K562 (cell line): ENCODE data around the gene ST7. TPM values are rescaled to one million over a fixed set of nuclear protein-coding genes. Genes with fewer than 3 reads are reported as not detected.

Experiments
- ATAC-seq: fragments of 200-7000 bp; cut with Tn5 transposase; 3 replicates; pipeline ENCODE4 v1.9.1; 2020; ENCODE audit warnings: moderate library complexity
- BruUV-seq: library from RNA; stranded (reverse); fragments of 400-500 nt; replicated peaks from 2 replicates; lab custom pipeline; 2021; lab: Mats Ljungman, UMichigan
- CTCF ChIA-PET: fragments of 300-600 bp; formaldehyde crosslinking; extraction: SDS; loops from one replicate; lab custom pipeline; 2021; ENCODE audit warnings: low intra/inter-chr PET ratio; lab: Yijun Ruan, JAX
- POLR2A ChIA-PET: fragments of 300-600, 350-650 bp; sonication (Branson Sonifier 250); formaldehyde crosslinking; extraction: SDS; loops from one replicate; lab custom pipeline; 2021; ENCODE audit warnings: antibody characterized with exemption, inconsistent platforms; lab: Yijun Ruan, JAX
- DNase-seq, 4 experiments: peaks; one replicate each; pipeline versions ENCODE4 v3.0.0 to v3.0.0-alpha.2; 2011 to 2018; ENCODE audit warnings: low spot score in 3 of 4, mixed read lengths in 3 of 4; ENCODE audit errors: extremely low read depth in 1 of 4
- FAIRE-seq: peaks from 2 replicates; lab custom pipeline; 2011; peaks lifted over from hg19 to GRCh38; lab: Jason Lieb, UNC
- H2AFZ ChIP-seq: 2 replicates; pipeline ENCODE4 v1.6.0; 2011; ENCODE audit warnings: low read depth, low read length, control low read depth, inconsistent platforms
- H3K27ac ChIP-seq: fragments of 200-600 bp; 3 replicates; pipeline ENCODE4 v1.8.0; 2011; ENCODE audit warnings: low read depth, mild to moderate bottlenecking, control low read depth, inconsistent platforms, low read length, moderate library complexity, mixed read lengths; ENCODE audit errors: extremely low read depth
- H3K27me3 ChIP-seq, 2 experiments: fragments of 300-600 bp in 1 of 2; 2 replicates in 1 of 2; 3 replicates in 1 of 2; pipeline versions ENCODE4 v1.6.0 to v1.8.0; 2011; ENCODE audit warnings: inconsistent platforms in 2 of 2, low read length in 2 of 2, mild to moderate bottlenecking in 1 of 2, mixed read lengths in 1 of 2, moderate library complexity in 1 of 2; ENCODE audit not compliant: control insufficient read depth in 2 of 2, insufficient read depth in 2 of 2
- H3K36me3 ChIP-seq: fragments of 300-600 bp; 3 replicates; pipeline ENCODE4 v1.8.0; 2011; ENCODE audit warnings: mild to moderate bottlenecking, low read length, inconsistent platforms; ENCODE audit not compliant: control insufficient read depth, insufficient read depth
- H3K4me1 ChIP-seq, 2 experiments: fragments of 200-600 bp in 1 of 2; replicated peaks in 1 of 2; 2 replicates in 1 of 2; 3 replicates in 1 of 2; pipeline versions ENCODE4 v1.5.1 to v1.8.0; 2011; ENCODE audit warnings: inconsistent platforms in 2 of 2, low read length in 2 of 2, mild to moderate bottlenecking in 1 of 2, mixed read lengths in 1 of 2, moderate library complexity in 1 of 2; ENCODE audit not compliant: control insufficient read depth in 2 of 2, insufficient read depth in 2 of 2
- H3K4me2 ChIP-seq: 2 replicates; pipeline ENCODE4 v1.6.1; 2011; ENCODE audit warnings: low read length, control low read depth, inconsistent platforms, mixed read lengths; ENCODE audit not compliant: insufficient read depth
- H3K4me3 ChIP-seq: fragments of 200-600 bp; sonication (generic), shearing (Covaris generic); 2 replicates; pipeline ENCODE4 v1.5.1; 2016; ENCODE audit warnings: control low read depth, inconsistent platforms
- H3K79me2 ChIP-seq: fragments of 200-600 bp; 3 replicates; pipeline ENCODE4 v1.8.0; 2011; ENCODE audit warnings: low read length, inconsistent platforms; ENCODE audit not compliant: control insufficient read depth, insufficient read depth
- H3K9ac ChIP-seq, 2 experiments: 2 replicates each; pipeline versions ENCODE4 v1.6.0 to v1.6.1; 2011; ENCODE audit warnings: low read depth in 2 of 2, low read length in 2 of 2, control low read depth in 1 of 2, inconsistent platforms in 1 of 2, mild to moderate bottlenecking in 1 of 2, mixed read lengths in 1 of 2; ENCODE audit not compliant: insufficient read depth in 1 of 2
- H3K9me1 ChIP-seq: one replicate; pipeline ENCODE4 v1.6.0; 2011; ENCODE audit warnings: inconsistent platforms, mild to moderate bottlenecking, low read length, moderate library complexity; ENCODE audit not compliant: control insufficient read depth, insufficient read depth
- H3K9me3 ChIP-seq: replicated peaks from 2 replicates; pipeline ENCODE4 v1.5.1; 2011; ENCODE audit warnings: low read depth, low read length, inconsistent platforms; ENCODE audit not compliant: control insufficient read depth, insufficient read depth
- H4K20me1 ChIP-seq: replicated peaks from 2 replicates; pipeline ENCODE4 v1.6.1; 2011; ENCODE audit warnings: low read length, inconsistent platforms, mixed read lengths; ENCODE audit not compliant: control insufficient read depth, insufficient read depth
- ARID2 ChIP-seq: fragments of 450-650 bp; IDR thresholded peaks from 2 replicates; pipeline ENCODE4 v1.6.1; 2017; ENCODE audit warnings: antibody characterized with exemption, mild to moderate bottlenecking
- ESRRA ChIP-seq: fragments of 450-650 bp; IDR thresholded peaks from 2 replicates; pipeline ENCODE4 v1.6.1; 2014; ENCODE audit warnings: low read depth, mild to moderate bottlenecking, moderate library complexity, borderline replicate concordance
- FOXA1 ChIP-seq: fragments of 450-650 bp; IDR thresholded peaks from 2 replicates; pipeline ENCODE4 v1.6.1; 2016; ENCODE audit warnings: mild to moderate bottlenecking, borderline replicate concordance
- HDAC2 ChIP-seq: fragments of 450-650 bp; IDR thresholded peaks from 2 replicates; pipeline ENCODE4 v1.6.1; 2016; ENCODE audit warnings: mild to moderate bottlenecking
- HSF4 ChIP-seq: fragments of 250-450 bp; sonication (Bioruptor Pico); IDR thresholded peaks from 2 replicates; pipeline ENCODE4 v2.1.2; 2022; ENCODE audit warnings: mild to moderate bottlenecking, moderate library complexity, borderline replicate concordance
- MYBL2 ChIP-seq, 2 experiments: fragments of 450-650 bp in 1 of 2; sonication (generic) in 1 of 2; formaldehyde crosslinking in 1 of 2; IDR thresholded peaks; 2 replicates each; pipeline versions ENCODE4 v1.6.1 to v1.8.1; 2017 to 2022; ENCODE audit warnings: borderline replicate concordance in 1 of 2, inconsistent platforms in 1 of 2, low read depth in 1 of 2, mild to moderate bottlenecking in 1 of 2, missing genetic modification reagents in 1 of 2, moderate library complexity in 1 of 2
- SNRNP70 ChIP-seq: fragments of 200-400 bp; formaldehyde crosslinking; optimal IDR thresholded peaks from 2 replicates; pipeline ENCODE3; 2017; ENCODE audit warnings: low read depth, low read length
- SP2 ChIP-seq: IDR thresholded peaks from 2 replicates; pipeline ENCODE4 v1.6.1; 2011; ENCODE audit warnings: mild to moderate bottlenecking, low read depth, low read length, moderate library complexity; ENCODE audit not compliant: poor library complexity, severe bottlenecking; ENCODE audit errors: extremely low read depth
- XRCC5 ChIP-seq: fragments of 200-400 bp; formaldehyde crosslinking; IDR thresholded peaks from 2 replicates; pipeline ENCODE4 v1.6.1; 2017; ENCODE audit warnings: low read depth, mild to moderate bottlenecking, low read length
- WGBS: fragments of 100-300 bp; shearing (Covaris generic); methylation state at CpG from one replicate; pipeline ENCODE4 v1.1.6; 2016; ENCODE audit warnings: low coverage, mixed read lengths; ENCODE audit not compliant: insufficient coverage; ENCODE audit errors: missing lambda C conversion rate; 5-methylcytosine and 5-hydroxymethylcytosine counted together
- in situ Hi-C: fragments of 300-500 bp; cut with MboI; formaldehyde crosslinking; loops from 4 replicates; pipeline ENCODE4 v1.15.0; 2018; ENCODE audit warnings: inconsistent platforms, mixed read lengths
- intact Hi-C: fragments of 100-400 bp; cut with micrococcal nuclease; formaldehyde crosslinking; loops from 2 replicates; pipeline ENCODE4 v1.14.2; 2022
- polyA plus RNA-seq, 8 experiments: library from polyadenylated mRNA; depleted of rRNA in 4 of 8; stranded (reverse) in 5 of 8; unstranded in 3 of 8; fragments of >200 nt; fragmentation: Nextera tagmentation in 2 of 8; fragmentation: Illumina TruSeq in 1 of 8; extraction: Ambion mirVana in 2 of 8; extraction: Trizol in 1 of 8; gene quantifications; 2 replicates each; pipeline versions ENCODE4 v1.2.1 to v1.2.3, GENCODE V29; 2011 to 2014; ENCODE audit warnings: inconsistent platforms in 1 of 8, missing spikeins in 1 of 8
- total RNA-seq, 7 experiments: library from RNA; depleted of rRNA in 6 of 7; stranded (reverse); fragments of >200 nt in 6 of 7; fragmentation: Illumina TruSeq in 2 of 7; extraction: Trizol in 2 of 7; gene quantifications; 2 replicates each; pipeline versions ENCODE4 v1.2.1 to v1.2.3, GENCODE V29; 2011 to 2021; ENCODE audit warnings: low replicate concordance in 1 of 7
- TF ChIP-seq, protein P1 (sequence below): fragments of 250-450 bp; sonication (Bioruptor Pico); IDR thresholded peaks from 2 replicates; pipeline ENCODE4 v1.5.1; 2021; ENCODE audit warnings: mild to moderate bottlenecking
- TF ChIP-seq, protein P2 (sequence below), 2 experiments: fragments of 250-450 bp in 1 of 2; fragments of 450-650 bp in 1 of 2; sonication (Bioruptor Pico) in 1 of 2; IDR thresholded peaks; 2 replicates each; pipeline versions ENCODE4 v1.6.1 to v1.8.0; 2016 to 2021; ENCODE audit warnings: mild to moderate bottlenecking in 2 of 2, moderate library complexity in 2 of 2, missing compliant biosample characterization in 1 of 2, missing genetic modification characterization in 1 of 2
- TF ChIP-seq, protein P3 (sequence below), 2 experiments: fragments of 450-650 bp; IDR thresholded peaks; 2 replicates each; pipeline ENCODE4 v1.6.1; 2018; ENCODE audit warnings: mild to moderate bottlenecking in 2 of 2, low read depth in 1 of 2; ENCODE audit not compliant: partially characterized antibody in 2 of 2

Gene ST7
- total and polyA plus RNA-seq, 9 of the 15 experiments (the other 6 are each of a cell fraction or from before 2014, with no cell fraction given) = 23.9 to 56.3 (median 36.9) TPM

DNA sequence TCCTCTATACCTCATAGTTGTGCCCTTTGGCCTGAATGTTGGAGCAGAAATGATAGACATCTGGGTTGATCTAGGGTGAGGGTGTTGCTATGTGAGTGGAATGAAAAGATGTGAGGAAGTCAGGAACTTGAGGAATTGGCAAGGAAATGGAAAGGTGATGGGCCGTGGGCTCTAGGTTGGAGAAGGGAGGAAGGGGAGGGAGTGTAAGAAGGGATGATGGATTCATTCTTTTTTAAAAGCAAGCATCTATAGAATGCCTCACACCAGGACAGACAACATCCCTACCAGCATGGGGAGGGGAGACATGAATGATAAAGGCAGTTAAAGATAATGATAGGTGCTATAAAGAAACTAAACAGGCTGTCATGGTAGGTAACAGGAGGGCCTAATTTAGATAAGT, 201.4 kb downstream of the ST7 start:
- ChIA-PET CTCF (no interaction called here), POLR2A (interaction anchor here (1.0 to 1.8 kb wide), 2 partner anchors 21 to 27 kb away, joined by 3 to 4 read pairs; no protein-coding TSS in a partner anchor)
- DNase-seq (no peak), ATAC-seq (no peak), FAIRE-seq (no peak)
- no peak overlapping the region for H3K4me3 ChIP-seq
- BruUV-seq = no TSS peak
- no peaks in the 10 kb centered on the region for H3K9me3 ChIP-seq
- no peaks in the 10 kb centered on the region; a peak in 2 of 5 replicates for H3K4me1 ChIP-seq
- H3K9me1 ChIP-seq = no peaks in the 10 kb centered on the region
- TF ChIP-seq FOXA1 = no peak
- TF ChIP-seq HDAC2 = no peak
- TF ChIP-seq SP2 = no peak
- TF ChIP-seq ARID2 = no peak
- TF ChIP-seq, protein P1, sequence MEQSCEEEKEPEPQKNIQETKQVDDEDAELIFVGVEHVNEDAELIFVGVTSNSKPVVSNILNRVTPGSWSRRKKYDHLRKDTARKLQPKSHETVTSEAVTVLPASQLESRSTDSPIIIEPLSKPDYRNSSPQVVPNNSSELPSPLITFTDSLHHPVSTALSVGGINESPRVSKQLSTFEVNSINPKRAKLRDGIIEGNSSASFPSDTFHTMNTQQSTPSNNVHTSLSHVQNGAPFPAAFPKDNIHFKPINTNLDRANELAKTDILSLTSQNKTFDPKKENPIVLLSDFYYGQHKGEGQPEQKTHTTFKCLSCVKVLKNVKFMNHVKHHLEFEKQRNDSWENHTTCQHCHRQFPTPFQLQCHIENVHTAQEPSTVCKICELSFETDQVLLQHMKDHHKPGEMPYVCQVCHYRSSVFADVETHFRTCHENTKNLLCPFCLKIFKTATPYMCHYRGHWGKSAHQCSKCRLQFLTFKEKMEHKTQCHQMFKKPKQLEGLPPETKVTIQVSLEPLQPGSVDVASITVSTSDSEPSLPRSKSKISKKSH (CRISPR knock-in tag) = no peak
- TF ChIP-seq ESRRA = no peak
- TF ChIP-seq SNRNP70 = no peak
- no peak for TF ChIP-seq XRCC5
- TF ChIP-seq HSF4 (CRISPR knock-in tag) = no peak
- TF ChIP-seq MYBL2 (IDR thresholded peaks at IDR 0.05; ENCODE audit: low read depth) = no peak
- no peak for TF ChIP-seq MYBL2 (CRISPR knock-in tag; IDR thresholded peaks at IDR 0.05; ENCODE audit: borderline replicate concordance)
- TF ChIP-seq, protein P2, sequence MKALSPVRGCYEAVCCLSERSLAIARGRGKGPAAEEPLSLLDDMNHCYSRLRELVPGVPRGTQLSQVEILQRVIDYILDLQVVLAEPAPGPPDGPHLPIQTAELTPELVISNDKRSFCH (CRISPR knock-in tag; IDR thresholded peaks at IDR 0.05) = no peak
- TF ChIP-seq, protein P2 (tag; IDR thresholded peaks at IDR 0.05) = no peak
- TF ChIP-seq, protein P3, sequence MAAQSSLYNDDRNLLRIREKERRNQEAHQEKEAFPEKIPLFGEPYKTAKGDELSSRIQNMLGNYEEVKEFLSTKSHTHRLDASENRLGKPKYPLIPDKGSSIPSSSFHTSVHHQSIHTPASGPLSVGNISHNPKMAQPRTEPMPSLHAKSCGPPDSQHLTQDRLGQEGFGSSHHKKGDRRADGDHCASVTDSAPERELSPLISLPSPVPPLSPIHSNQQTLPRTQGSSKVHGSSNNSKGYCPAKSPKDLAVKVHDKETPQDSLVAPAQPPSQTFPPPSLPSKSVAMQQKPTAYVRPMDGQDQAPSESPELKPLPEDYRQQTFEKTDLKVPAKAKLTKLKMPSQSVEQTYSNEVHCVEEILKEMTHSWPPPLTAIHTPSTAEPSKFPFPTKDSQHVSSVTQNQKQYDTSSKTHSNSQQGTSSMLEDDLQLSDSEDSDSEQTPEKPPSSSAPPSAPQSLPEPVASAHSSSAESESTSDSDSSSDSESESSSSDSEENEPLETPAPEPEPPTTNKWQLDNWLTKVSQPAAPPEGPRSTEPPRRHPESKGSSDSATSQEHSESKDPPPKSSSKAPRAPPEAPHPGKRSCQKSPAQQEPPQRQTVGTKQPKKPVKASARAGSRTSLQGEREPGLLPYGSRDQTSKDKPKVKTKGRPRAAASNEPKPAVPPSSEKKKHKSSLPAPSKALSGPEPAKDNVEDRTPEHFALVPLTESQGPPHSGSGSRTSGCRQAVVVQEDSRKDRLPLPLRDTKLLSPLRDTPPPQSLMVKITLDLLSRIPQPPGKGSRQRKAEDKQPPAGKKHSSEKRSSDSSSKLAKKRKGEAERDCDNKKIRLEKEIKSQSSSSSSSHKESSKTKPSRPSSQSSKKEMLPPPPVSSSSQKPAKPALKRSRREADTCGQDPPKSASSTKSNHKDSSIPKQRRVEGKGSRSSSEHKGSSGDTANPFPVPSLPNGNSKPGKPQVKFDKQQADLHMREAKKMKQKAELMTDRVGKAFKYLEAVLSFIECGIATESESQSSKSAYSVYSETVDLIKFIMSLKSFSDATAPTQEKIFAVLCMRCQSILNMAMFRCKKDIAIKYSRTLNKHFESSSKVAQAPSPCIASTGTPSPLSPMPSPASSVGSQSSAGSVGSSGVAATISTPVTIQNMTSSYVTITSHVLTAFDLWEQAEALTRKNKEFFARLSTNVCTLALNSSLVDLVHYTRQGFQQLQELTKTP (IDR thresholded peaks at IDR 0.05; ENCODE audit: low read depth in 1 of 2, partially characterized antibody in 2 of 2) = no peak
- no peak overlapping the region for H3K9ac ChIP-seq
- intact Hi-C loops (no loop called here), in situ Hi-C loops (no loop called here)
- no peaks in the 10 kb centered on the region for H3K27me3 ChIP-seq
- peaks cover 64% of the 10 kb centered on the region; the same call in 2 of the 3 replicates for H3K36me3 ChIP-seq
- no peak overlapping the region for H3K4me2 ChIP-seq
- peaks cover 3% of the 10 kb centered on the region; the same call in 1 of the 2 replicates for H4K20me1 ChIP-seq
- H3K79me2 ChIP-seq = no peaks in the 10 kb centered on the region
- no peak overlapping the region for H3K27ac ChIP-seq
- H2AFZ ChIP-seq = no peak overlapping the region
- 74% methylated on average over 1 of the region's 1 CpG for WGBS
